Ammon's horn (tissue), 1 donor: ENCODE measurements around the gene ZNF692.
A peak's percentile ranks its signal among the peaks of the same experiment; 100 is the strongest.

ENCODE experiments used
- DNase-seq: peaks from one replicate; pipeline ENCODE4 v3.0.0-alpha.2; 2016; ENCODE audit warnings: low spot score

The ZNF692 gene

GRCh38 chr1:248881261-248881660 is 22.4 kb upstream of the ZNF692 start:
- no peak for DNase-seq

- DNase-seq = peak; percentile 81
Measured at GRCh38 chr1:248873993-248874533, 15.2 kb upstream of the ZNF692 start.

DNA sequence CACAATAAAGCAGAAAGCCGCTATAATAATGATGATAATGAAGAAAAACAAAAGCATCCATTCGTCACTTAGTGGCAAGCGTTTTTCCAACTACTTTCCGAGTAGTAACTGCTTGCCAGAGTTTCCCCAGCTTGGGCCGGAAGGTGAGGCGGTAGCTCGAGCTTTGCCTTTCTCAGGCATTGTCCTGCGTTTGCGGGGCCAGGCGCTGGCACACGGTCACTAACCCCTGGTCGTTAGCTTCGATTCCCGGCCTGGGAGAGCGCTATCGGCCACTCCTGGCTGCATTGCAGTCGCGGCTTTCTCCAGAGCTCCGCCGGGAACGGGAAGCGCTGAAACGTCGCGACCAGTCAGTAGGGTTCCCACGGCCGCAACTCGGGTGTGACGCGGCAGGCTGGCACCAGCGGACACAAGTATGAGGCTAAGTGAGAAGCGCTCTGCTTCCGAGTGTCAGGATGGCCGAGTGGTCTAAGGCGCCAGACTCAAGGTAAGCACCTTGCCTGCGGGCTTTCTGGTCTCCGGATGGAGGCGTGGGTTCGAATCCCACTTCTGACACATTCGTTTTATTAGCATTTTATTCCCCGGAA is 14.6 kb upstream of the ZNF692 start:
- DNase-seq = peak; percentile 97

DNA sequence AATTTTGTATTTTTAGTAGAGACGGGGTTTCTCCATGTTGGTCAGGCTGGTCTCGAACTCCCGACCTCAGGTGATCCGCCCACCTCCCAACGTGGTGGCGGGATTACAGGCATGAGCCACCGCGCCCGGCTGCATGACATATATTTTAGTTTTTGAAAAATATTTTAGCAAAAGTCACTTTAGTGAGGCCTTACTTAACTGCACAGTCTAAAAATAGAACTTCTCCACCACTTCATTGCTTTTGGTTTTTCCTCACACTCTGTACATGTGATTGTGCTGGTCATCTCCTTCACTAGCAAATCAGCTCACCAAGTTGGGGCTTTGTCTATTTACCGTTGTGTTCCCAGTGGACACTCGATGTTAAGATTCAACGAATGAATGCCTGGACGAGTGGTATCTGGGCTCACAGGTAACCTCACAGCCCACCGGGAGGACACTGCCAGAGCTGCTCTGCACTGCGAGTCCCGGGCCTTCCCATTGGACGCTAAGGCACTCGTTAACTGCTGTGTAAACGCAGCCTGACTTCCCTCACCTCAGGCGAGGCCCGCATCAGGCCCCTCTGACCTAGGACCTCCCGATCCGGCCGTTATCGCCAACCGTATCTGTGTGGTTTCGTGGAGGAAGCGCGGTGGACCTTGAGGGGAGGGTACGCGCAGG is 14.0 kb upstream of the ZNF692 start:
- DNase-seq = peak; percentile 63

- DNase-seq = no peak
Measured at GRCh38 chr1:248871837-248872401, 13.0 kb upstream of the ZNF692 start.

- DNase-seq = peak; percentile 91
Measured at GRCh38 chr1:248862998-248863881, 4.4 kb upstream of the ZNF692 start.

DNA sequence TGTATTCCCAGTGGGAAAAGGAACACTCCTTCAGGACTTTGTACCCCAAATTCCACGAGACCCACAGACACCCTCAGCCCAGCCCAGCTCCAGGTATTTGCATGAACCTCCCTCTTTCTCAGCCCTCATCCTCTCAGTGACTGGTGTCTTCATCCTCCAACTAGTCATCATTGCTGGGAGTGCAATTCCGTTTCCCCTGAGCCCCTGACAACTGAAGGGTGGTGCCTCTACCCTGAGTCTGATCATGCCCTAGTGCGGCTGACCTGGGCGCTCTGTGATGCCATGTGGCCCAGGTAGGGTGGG is 3.8 kb upstream of the ZNF692 start:
- no peak for DNase-seq

- no peak for DNase-seq
Measured at GRCh38 chr1:248861616-248862015, 2.7 kb upstream of the ZNF692 start.

DNA sequence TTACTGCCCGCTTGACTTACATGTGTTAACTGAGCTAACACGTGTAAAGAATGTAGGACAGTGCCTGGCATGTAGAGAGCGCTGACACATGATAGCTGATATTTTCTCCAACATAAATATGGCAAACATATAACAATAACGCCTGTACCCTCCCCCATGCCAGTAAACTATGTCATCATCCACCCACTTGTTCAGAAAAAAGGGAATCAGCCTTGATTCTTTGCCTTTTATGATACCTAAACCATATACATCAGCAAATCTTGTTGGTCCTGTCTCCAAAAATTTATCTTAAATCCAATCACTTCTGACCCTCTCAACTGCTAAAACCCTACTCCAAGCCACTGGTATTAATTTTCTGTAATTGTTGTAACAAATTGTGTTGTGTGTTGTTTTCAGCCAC is 1.1 kb upstream of the ZNF692 start:
- no peak for DNase-seq

DNA sequence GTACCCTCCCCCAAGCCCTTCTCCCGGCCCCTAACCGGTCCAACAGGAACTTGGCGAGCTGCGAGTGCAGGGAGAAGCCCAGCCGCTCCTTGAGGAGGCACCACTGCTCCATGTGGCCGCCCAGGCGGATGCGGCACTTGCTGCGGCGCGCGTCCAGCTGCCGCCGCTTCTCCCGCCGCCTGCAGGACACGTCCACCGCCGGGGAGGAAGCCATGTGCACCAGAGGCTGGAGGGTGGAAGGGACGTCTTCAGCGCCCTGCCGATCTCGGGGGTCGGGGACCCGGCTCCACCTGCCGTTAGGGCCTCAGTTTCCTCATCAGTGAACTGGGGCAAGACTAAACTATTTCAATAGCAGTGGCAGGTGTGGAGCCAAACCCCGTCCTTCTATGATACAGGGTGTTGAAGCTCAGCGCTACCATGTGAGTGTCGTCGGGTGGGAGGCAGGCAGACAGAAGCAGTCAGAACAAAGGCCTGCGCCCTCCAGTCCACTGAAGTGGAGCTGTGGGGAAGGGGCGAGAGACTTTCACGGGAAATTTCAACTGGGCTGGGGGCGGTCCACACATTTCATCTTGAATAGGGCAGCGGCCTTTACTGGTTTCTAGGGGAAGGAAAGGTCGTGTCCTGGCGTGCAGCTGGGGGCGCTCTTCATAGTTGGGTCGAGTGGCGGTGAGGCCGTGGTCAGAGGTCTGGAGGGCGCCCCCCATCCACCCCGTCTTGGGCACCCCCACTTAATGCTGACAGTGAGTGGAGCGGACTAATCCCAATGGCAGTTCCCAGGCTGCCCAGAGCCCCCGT is 592 bp downstream of the ZNF692 start:
- DNase-seq = peak; percentile 68

- no peak for DNase-seq
Measured at GRCh38 chr1:248857749-248858095, 1.2 kb downstream of the ZNF692 start.

DNA sequence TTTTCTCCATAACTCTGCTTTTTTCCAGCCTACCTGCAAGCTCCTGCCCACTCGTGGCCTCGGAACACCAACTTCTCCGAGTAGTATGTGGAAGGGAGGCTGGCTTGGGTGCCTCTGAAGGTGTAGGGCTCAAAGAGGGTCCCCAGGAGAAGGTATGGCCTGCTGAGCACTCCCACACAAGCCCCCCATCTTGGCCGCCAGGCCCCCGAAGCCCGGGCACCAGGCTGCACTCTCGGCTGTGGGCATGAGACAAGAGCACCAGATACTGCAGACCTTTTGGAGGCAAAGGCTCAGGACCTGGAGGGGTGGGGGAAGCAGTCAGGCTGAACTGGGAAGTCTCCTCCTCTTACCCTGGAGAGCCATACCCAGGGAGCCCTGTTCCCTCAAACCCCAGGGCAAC is 1.7 kb downstream of the ZNF692 start:
- no peak for DNase-seq

- DNase-seq = no peak
Measured at GRCh38 chr1:248856176-248856575, 2.7 kb downstream of the ZNF692 start.

GRCh38 chr1:248855580-248855979 is 3.3 kb downstream of the ZNF692 start:
- no peak for DNase-seq

- no peak for DNase-seq
Measured at GRCh38 chr1:248853663-248854375, 5.1 kb downstream of the ZNF692 start.

DNA sequence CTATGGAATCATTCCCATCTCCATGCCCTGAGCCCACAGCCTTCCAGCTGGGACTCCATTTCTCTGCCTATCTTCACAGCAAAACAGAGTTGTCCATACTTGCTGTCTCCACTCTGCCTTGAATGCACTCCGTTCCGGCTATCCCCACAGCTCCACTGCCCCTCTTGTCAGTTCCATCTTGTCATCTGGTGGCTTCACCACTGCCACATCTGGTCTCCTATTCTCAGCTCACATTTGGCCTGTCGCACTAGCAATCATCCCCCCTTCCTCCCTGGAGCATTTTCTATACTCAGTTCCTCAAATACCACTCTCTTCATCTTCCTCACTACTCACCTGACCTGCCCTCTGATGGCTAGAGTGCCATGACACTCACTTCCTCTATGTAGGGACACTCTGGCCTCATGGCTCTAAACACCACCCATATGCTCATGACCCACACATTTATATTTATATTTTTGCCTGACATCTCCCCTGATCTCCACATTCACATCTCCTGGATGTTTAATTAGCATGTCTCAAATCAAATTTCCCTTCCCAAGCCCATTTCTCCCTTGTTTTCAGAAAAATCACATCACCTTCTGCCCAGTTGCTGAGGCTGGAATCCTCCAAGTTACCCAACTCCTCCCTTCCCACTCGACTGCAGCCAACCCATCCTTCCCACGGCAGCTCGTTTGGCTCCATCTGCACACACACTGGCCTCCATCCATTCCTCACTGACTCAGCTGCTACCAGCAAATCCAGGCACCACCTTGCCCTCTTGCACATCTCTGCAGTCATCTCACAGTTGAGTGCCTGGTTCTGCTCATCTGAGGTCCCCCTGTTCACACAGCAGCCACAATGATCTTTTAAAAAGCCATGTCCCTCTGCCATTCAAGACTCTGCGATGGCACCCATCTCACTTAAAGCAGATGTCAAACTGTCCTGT is 6.1 kb downstream of the ZNF692 start:
- DNase-seq = peak; percentile 78

DNA sequence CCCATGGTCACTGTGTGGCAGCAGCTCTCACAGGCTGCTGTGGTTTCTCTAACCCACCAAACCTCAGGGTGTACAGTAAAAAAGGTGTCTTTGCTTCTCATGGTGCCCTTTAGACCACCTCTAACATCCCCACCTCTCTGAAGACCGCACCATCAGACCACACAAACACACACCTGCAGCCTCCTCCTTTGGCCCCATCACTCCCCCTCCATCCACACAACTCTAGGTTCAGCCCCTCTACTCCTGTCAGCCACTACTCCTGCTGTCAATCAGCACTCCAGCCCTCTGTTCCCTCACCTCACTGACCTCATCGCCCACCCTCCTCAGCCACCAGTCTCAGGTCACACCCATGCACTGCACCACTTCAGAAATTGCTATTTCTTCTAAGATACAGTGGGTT is 7.5 kb downstream of the ZNF692 start:
- no peak for DNase-seq

- DNase-seq = no peak
Measured at GRCh38 chr1:248850536-248851251, 8.2 kb downstream of the ZNF692 start.

DNA sequence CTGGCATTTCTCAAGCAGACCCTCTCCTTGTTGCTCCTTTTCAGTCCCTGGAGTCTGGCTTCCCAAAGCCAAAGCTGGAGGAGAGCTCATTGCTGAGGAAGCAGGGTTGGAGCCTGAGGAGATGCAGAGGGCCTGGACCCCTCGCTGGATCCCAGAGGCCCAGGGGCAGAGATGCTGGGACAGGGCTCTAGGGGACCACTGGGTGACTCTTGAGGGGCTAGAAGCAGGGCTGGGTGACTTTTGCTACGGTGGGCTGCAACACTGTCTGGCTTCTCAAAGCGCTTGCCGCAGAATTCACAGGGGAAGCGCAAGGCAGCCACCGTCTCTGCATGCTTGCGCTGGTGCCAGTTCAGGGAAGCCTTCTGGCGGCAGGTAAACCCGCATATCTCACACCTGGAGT is 8.8 kb downstream of the ZNF692 start:
- no peak for DNase-seq

DNA sequence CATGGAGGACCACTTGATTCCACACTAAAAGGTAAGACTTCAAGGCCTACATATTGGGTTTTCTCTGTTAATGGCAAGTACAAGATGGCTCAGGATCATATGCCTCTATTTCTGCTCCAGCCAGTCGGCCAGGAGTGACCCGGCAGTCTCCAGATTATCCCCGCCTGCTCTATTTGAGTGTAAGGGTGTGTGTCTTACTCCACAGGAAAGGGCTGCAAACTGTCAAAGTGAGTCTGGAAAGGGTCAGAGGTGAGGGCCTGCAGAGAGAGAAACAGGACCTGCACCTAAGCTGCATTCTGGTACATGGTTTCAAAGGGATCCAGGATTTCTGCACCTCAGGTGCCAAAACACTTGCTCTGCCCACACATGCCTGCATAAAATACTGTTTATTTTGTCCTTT is 9.2 kb downstream of the ZNF692 start:
- DNase-seq = no peak
